ENCODE results near the gene RALGPS1. TPM values are rescaled to one million over a fixed set of nuclear protein-coding genes. Genes with fewer than 3 reads are reported as not detected.

RALGPS1 gene
- total and polyA plus RNA-seq, 10 donors: 2.5 to 27.3 (median 14.1) TPM

DNA sequence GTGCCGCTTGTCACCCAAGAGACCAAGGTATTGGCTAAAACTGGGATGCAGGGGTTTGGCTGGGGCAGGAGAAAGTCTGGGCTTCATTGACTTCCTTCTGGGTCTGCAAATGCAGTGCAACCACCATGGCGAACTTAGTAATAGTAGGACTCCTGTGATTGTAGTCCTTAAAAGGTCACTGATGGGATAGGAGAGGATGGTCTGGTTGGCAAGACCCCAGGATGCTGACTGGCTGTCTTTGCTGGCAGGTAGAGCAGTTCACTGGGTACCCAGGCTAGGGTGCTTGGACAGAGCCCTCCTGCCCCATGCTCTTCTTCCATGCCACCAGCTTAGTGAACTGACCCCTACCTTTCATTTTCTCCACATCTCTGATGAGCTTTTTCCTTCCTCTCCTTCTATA lies 170.6 kb downstream of the RALGPS1 start:
- Histone ChIP-seq H3K36me3 (peaks cover 0 to 44% (median 20%) of the 10 kb centered on the region in 6 donors), H3K27ac (no peak overlapping the region), H3K27me3 (replicated peaks in 1 of 7) (no peaks in the 10 kb centered on the region), H3K4me1 (no peaks in the 10 kb centered on the region), H3K4me3 (no peak overlapping the region), H3K9me3 (no peaks in the 10 kb centered on the region)
- intact Hi-C loops (cut with DNase I; ENCODE audit: low total_unique reads): no loop called here
- TF ChIP-seq POLR2A (IDR thresholded peaks at IDR 0.05): no peak
- TF ChIP-seq, protein P1, sequence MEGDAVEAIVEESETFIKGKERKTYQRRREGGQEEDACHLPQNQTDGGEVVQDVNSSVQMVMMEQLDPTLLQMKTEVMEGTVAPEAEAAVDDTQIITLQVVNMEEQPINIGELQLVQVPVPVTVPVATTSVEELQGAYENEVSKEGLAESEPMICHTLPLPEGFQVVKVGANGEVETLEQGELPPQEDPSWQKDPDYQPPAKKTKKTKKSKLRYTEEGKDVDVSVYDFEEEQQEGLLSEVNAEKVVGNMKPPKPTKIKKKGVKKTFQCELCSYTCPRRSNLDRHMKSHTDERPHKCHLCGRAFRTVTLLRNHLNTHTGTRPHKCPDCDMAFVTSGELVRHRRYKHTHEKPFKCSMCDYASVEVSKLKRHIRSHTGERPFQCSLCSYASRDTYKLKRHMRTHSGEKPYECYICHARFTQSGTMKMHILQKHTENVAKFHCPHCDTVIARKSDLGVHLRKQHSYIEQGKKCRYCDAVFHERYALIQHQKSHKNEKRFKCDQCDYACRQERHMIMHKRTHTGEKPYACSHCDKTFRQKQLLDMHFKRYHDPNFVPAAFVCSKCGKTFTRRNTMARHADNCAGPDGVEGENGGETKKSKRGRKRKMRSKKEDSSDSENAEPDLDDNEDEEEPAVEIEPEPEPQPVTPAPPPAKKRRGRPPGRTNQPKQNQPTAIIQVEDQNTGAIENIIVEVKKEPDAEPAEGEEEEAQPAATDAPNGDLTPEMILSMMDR (IDR thresholded peaks at IDR 0.05 in 8 of 11, conservative IDR thresholded peaks at IDR 0.05 in 3 of 11): no peak
- DNase-seq: no peak
- 75 to 100% (median 93%) methylated on average over 2 of the region's 2 CpGs for WGBS, 5 donors

DNA sequence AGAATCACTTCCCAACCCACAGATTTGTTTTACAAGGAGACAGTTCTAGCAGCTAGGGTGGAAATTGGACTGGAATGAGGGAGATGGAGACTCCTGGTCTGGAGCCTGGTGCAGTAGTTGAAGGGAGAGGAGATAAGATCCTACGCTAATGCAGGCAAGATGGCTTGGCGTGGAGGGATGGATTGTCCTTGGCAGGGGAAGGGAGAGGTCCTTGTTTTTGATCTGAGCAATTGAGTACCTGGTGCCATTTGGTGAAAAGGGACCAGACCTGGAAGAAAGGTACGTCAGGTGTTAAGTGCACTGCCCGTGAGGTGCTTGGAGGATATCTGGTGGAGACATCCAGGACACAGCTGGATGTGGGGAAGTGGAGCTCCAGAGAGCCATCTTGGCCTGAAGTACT lies 172.2 kb downstream of the RALGPS1 start:
- TF ChIP-seq POLR2AphosphoS5 (IDR thresholded peaks at IDR 0.05): no peak
- TF ChIP-seq POLR2A (IDR thresholded peaks at IDR 0.05): no peak
- TF ChIP-seq, protein P1 (IDR thresholded peaks at IDR 0.05 in 8 of 11, conservative IDR thresholded peaks at IDR 0.05 in 3 of 11): no peak
- Histone ChIP-seq H3K4me1 (peaks cover 0 to 12% (median 3%) of the 10 kb centered on the region in 6 donors), H3K4me3 (no peak overlapping the region), H3K36me3 (peaks cover 0 to 54% (median 23%) of the 10 kb centered on the region in 6 donors), H3K27me3 (replicated peaks in 1 of 7) (no peaks in the 10 kb centered on the region), H3K27ac (no peak overlapping the region), H3K9me3 (no peaks in the 10 kb centered on the region)
- no peak for DNase-seq
- WGBS, 5 donors: 95 to 100% (median 97%) methylated on average over 4 of the region's 4 CpGs
- intact Hi-C loops (cut with DNase I; ENCODE audit: low total_unique reads): no loop called here

DNA sequence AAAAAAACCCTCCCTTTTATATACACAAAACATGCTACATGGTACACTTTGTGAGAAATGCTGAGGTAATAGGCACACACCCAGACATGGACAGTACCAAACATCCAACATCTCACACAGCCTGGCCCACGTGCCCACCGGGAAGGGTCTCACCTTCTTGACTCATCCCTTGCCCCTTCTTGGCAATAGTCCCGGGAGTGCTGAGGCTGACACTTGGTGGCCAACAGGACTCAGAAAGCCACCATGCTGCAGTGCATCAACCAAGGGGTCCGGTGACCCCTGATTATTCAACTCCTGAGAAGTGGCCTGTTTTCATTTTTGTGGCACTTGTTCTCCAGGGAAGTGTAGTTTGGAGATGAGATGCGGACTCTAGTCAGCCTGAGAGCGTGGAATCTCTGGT lies 172.8 kb downstream of the RALGPS1 start:
- no peak overlapping the region for H3K4me3 ChIP-seq
- H3K27ac ChIP-seq: no peak overlapping the region
- H3K27me3 ChIP-seq (replicated peaks in 1 of 7): no peaks in the 10 kb centered on the region
- intact Hi-C loops (cut with DNase I; ENCODE audit: low total_unique reads): no loop called here
- TF ChIP-seq POLR2A (IDR thresholded peaks at IDR 0.05): no peak
- peaks cover 0 to 12% (median 5%) of the 10 kb centered on the region in 6 donors for H3K4me1 ChIP-seq
- DNase-seq: no peak
- H3K9me3 ChIP-seq: no peaks in the 10 kb centered on the region
- WGBS, 5 donors: 93 to 99% (median 96%) methylated on average over 6 of the region's 6 CpGs
- peaks cover 0 to 60% (median 25%) of the 10 kb centered on the region in 6 donors for H3K36me3 ChIP-seq

DNA sequence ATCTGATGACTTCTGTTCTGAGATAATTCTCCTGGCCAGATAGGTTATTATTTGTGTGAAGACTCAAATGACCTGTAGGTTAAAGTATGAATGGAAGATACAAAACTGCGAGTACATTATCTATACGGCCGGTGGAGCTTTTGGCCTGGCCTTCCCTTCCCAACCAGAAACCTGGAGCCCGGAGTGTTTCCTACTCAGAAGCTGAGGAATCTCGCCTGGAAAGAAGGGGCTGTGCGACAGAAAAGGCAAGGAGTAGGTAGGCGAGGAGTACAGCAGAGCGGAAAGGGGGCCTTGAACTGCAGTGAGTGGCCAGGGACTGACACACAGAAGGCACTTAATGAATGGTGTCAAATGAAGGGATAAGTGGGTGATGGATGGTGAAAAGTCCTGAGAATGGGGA lies 173.3 kb downstream of the RALGPS1 start:
- intact Hi-C loops (cut with DNase I; ENCODE audit: low total_unique reads): no loop called here
- 93 to 96% (median 95%) methylated on average over 8 of the region's 8 CpGs for WGBS, 5 donors
- H3K9me3 ChIP-seq: no peaks in the 10 kb centered on the region
- H3K27ac ChIP-seq: no peak overlapping the region
- no peak overlapping the region for H3K4me3 ChIP-seq
- no peak for DNase-seq
- peaks cover 0 to 65% (median 25%) of the 10 kb centered on the region in 6 donors for H3K36me3 ChIP-seq
- no peaks in the 10 kb centered on the region for H3K27me3 ChIP-seq (replicated peaks in 1 of 7)
- TF ChIP-seq POLR2A (IDR thresholded peaks at IDR 0.05) (no peak), POLR2AphosphoS5 (IDR thresholded peaks at IDR 0.05) (no peak)
- TF ChIP-seq, protein P1 (IDR thresholded peaks at IDR 0.05 in 8 of 11, conservative IDR thresholded peaks at IDR 0.05 in 3 of 11): no peak
- peaks cover 0 to 12% (median 5%) of the 10 kb centered on the region in 6 donors for H3K4me1 ChIP-seq
